RCC 7860 (cell line): ENCODE results near the gene PGA4.

Source experiments
- DNase-seq: peaks from one replicate; pipeline ENCODE4 v3.0.0-alpha.2; 2015; ENCODE audit warnings: low spot score
- FAIRE-seq: peaks from 2 replicates; lab custom pipeline; 2012; peaks lifted over from hg19 to GRCh38; lab: Jason Lieb, UNC

The PGA4 gene

GRCh38 chr11:61274084-61274483 is 51.9 kb downstream of the PGA4 start:
- DNase-seq: no peak
- no peak for FAIRE-seq

DNA sequence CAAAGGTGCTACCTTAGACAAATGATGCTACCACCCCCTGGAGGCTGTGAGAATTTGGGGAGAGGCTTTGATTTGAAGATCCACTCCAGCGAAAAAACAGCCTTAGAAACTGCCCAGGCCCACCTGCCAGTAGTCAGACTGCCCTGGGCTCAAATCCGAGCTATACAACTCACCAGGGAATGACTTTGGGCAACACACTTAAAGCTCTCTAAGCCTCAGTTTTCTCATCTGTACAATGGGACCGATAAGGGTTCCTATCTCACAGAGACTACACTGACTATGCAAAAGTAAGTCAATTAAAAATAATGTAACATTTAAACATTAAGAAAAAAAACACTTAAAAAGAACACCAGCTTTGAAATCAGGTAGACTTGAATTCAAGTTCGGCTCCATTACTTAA is 53.0 kb downstream of the PGA4 start:
- FAIRE-seq (no peak), DNase-seq (no peak)

DNA sequence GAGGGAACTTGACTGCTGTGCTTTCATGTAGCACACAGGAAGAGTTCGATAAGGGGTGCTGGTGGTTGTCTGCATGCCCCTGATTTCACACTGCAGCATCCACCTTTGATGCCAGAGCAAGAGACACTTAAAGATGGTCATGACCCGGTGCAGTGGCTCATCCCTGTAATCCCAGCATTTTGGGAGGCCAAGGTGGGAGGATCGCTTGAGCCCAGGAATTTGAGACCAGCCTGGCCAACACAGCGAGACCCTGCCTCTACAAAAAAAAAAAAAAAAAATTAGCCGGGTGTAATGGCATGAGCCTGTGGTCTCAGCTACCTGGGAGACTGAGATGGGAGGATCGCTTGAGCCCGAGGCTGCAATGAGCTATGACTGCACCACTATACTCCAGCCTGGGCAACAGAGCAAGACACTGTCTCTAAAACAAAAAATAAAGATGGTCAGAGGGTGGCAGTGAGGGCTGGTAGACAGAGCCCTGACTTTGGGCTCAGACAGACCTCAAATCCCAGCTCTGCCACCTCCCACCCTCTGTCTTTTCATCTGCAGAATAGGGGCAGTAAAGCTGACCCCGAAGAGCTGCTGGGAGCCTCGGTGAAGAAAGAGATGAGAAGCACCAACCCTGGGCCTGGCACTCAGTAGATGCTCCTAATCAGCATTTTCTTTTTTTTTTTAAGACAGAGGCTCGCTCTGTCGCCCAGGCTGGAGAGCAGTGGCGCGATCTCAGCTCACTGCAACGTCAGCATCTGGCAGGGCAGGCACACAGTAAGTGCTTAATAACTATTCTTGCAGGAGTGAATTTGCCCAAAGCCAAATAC is 55.2 kb downstream of the PGA4 start:
- no peak for DNase-seq
- FAIRE-seq: no peak

DNA sequence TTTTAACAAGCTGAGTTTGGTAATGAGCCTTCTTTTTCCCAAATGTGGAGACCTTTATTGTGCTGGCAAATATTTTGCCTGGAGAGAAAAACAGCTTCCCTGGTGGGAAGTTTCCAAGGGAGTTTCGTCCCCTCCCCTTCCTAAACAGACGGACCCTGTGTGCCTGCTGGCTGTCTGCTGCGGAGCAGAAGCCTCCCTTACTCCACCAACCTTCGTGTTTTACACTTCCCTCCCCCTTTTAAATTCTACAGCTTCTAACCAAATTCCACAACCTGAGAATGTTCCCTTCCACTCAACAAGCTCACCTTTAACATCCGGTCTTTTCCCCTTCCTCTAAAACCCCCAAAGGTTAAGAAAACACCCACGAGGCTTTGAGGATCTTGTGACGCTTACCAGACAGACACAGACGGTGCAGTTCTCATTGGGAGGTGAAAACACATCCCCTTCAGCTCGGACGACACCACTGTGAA is 55.9 kb downstream of the PGA4 start:
- DNase-seq: no peak
- FAIRE-seq: no peak

- DNase-seq (no peak), FAIRE-seq (no peak)
These were observed 58.0 kb downstream of the PGA4 start for GRCh38 chr11:61279934-61280659.

DNA sequence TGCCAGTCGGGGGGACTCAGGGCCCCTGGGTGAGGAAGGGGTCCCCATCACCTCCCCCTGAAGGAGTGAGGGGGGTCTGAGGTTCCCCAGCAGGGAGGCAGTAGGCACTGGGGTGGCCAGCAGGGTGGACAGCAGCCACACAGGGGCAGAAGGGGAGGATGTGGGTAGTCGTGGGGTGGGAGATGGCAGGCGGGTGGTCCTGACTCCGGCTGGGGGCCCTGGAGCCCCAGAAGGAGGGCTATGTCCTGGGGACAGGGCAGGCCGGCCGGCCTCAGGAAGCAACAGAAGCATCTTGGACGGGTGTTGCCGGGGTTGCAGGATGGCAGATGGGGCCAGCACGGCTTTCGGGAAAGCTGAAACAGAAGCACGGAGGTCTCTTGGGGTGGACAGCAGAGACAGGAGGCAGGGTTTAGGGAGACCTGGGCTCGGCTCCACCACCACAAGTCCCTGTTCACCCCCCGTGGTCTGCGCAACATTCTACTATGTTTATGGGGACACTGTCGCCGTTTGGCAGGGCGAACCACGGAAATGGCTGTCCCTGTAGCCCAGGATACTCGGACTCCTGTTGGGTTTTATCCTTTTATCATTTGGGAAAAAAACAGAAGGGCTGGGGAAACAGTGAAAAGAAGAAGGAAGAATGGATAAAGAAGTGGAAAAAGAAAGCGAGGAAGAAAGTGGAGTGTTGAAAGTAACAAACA is 58.9 kb downstream of the PGA4 start:
- no peak for DNase-seq
- FAIRE-seq: no peak
